ENCODE data around the gene MDFIC2.

Gene MDFIC2

GRCh38 chr3:70256566-70256965 lies 55.9 kb downstream of the MDFIC2 start:
- H3K4me1 ChIP-seq (ENCODE audit: insufficient read depth, insufficient read length): no peaks in the 10 kb centered on the region
- TF ChIP-seq ZNF274 (IDR thresholded peaks at IDR 0.05; ENCODE audit: low read depth, low read length) (no peak), SUZ12 (IDR thresholded peaks at IDR 0.05; ENCODE audit: extremely low read depth, insufficient read depth, insufficient read length) (no peak), YY1 (IDR thresholded peaks at IDR 0.05; ENCODE audit: insufficient read depth, insufficient read length) (no peak)
- no peak for DNase-seq (ENCODE audit: low read depth, low spot score)

GRCh38 chr3:70250492-70250891 lies 61.9 kb downstream of the MDFIC2 start:
- no peak overlapping the region for H3K4me3 ChIP-seq (ENCODE audit: insufficient read length, low read depth)
- no peaks in the 10 kb centered on the region for H3K9me3 ChIP-seq (ENCODE audit: insufficient read depth, low read length)
- H3K36me3 ChIP-seq (ENCODE audit: insufficient read depth, insufficient read length, low read length): no peaks in the 10 kb centered on the region
- no peaks in the 10 kb centered on the region for H3K4me1 ChIP-seq (ENCODE audit: insufficient read depth, insufficient read length)
- no peaks in the 10 kb centered on the region for H3K27me3 ChIP-seq (ENCODE audit: insufficient read depth, insufficient read length)
- TF ChIP-seq SUZ12 (IDR thresholded peaks at IDR 0.05; ENCODE audit: extremely low read depth, insufficient read depth, insufficient read length) (no peak), YY1 (IDR thresholded peaks at IDR 0.05; ENCODE audit: insufficient read depth, insufficient read length) (no peak), ZNF274 (IDR thresholded peaks at IDR 0.05; ENCODE audit: low read depth, low read length) (no peak)
- no peak for DNase-seq (ENCODE audit: low read depth, low spot score)
- H3K9ac ChIP-seq (ENCODE audit: insufficient read length, low read depth): no peak overlapping the region

More at GRCh38 chr3:70256566-70256965, 55.9 kb downstream of the MDFIC2 start:
- Histone ChIP-seq H3K36me3 (ENCODE audit: insufficient read depth, insufficient read length, low read length) (no peaks in the 10 kb centered on the region), H3K9ac (ENCODE audit: insufficient read length, low read depth) (no peak overlapping the region), H3K9me3 (ENCODE audit: insufficient read depth, low read length) (no peaks in the 10 kb centered on the region), H3K27me3 (ENCODE audit: insufficient read depth, insufficient read length) (no peaks in the 10 kb centered on the region), H3K4me3 (ENCODE audit: insufficient read length, low read depth) (no peak overlapping the region)

- H3K4me1 ChIP-seq (ENCODE audit: insufficient read depth, insufficient read length): no peaks in the 10 kb centered on the region
- H3K4me3 ChIP-seq (ENCODE audit: insufficient read length, low read depth): no peak overlapping the region
- TF ChIP-seq ZNF274 (IDR thresholded peaks at IDR 0.05; ENCODE audit: low read depth, low read length) (no peak), SUZ12 (IDR thresholded peaks at IDR 0.05; ENCODE audit: extremely low read depth, insufficient read depth, insufficient read length) (no peak), YY1 (IDR thresholded peaks at IDR 0.05; ENCODE audit: insufficient read depth, insufficient read length) (no peak)
- no peaks in the 10 kb centered on the region for H3K9me3 ChIP-seq (ENCODE audit: insufficient read depth, low read length)
- no peaks in the 10 kb centered on the region for H3K36me3 ChIP-seq (ENCODE audit: insufficient read depth, insufficient read length, low read length)
- H3K27me3 ChIP-seq (ENCODE audit: insufficient read depth, insufficient read length): no peaks in the 10 kb centered on the region
- H3K9ac ChIP-seq (ENCODE audit: insufficient read length, low read depth): no peak overlapping the region
- DNase-seq (ENCODE audit: low read depth, low spot score): no peak
Measured at GRCh38 chr3:70249509-70250160, 62.8 kb downstream of the MDFIC2 start.

GRCh38 chr3:70248856-70249255 lies 63.6 kb downstream of the MDFIC2 start:
- no peak for TF ChIP-seq YY1 (IDR thresholded peaks at IDR 0.05; ENCODE audit: insufficient read depth, insufficient read length)
- TF ChIP-seq ZNF274 (IDR thresholded peaks at IDR 0.05; ENCODE audit: low read depth, low read length): no peak
- no peak for TF ChIP-seq SUZ12 (IDR thresholded peaks at IDR 0.05; ENCODE audit: extremely low read depth, insufficient read depth, insufficient read length)
- Histone ChIP-seq H3K4me1 (ENCODE audit: insufficient read depth, insufficient read length) (no peaks in the 10 kb centered on the region), H3K9me3 (ENCODE audit: insufficient read depth, low read length) (no peaks in the 10 kb centered on the region), H3K36me3 (ENCODE audit: insufficient read depth, insufficient read length, low read length) (no peaks in the 10 kb centered on the region), H3K9ac (ENCODE audit: insufficient read length, low read depth) (no peak overlapping the region), H3K4me3 (ENCODE audit: insufficient read length, low read depth) (no peak overlapping the region), H3K27me3 (ENCODE audit: insufficient read depth, insufficient read length) (no peaks in the 10 kb centered on the region)
- DNase-seq (ENCODE audit: low read depth, low spot score): no peak

- TF ChIP-seq ZNF274 (IDR thresholded peaks at IDR 0.05; ENCODE audit: low read depth, low read length): no peak
- TF ChIP-seq SUZ12 (IDR thresholded peaks at IDR 0.05; ENCODE audit: extremely low read depth, insufficient read depth, insufficient read length): no peak
- TF ChIP-seq YY1 (IDR thresholded peaks at IDR 0.05; ENCODE audit: insufficient read depth, insufficient read length): no peak
Measured at GRCh38 chr3:70247955-70248354, 64.5 kb downstream of the MDFIC2 start.

DNA sequence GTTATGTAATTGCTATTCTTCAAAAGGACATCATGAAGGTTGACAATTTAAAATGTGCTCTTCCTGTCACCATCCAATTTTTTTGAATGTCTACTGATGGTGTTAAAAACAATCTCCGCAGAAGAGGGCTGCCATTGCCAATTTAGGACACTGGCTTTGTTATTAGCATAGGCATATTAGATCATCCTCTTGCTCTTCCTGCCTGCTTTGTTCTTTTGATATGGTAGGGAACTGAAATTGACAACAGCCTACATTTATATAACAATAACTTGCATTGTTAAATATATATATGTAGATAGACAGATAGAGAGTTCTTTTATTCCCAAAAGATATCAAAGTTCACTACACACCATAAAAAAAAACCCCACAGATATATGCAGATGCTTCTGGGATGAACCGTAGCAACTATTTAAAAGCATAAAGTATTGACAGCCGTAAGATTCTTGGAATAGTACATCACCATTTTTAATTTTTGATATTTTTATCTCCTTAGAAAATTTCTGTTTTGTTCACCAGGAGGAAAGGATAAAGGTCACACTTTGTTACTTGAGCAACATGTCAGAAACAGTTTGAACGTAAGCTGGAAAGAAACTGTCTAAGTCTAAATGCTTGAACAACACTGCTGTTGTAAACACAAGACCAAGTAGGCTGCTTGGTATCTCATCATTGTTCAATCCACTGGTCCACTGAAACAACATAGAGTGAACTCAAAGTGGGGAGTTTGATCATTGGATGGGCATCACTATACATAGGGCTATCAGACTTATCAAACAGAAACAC lies 66.5 kb downstream of the MDFIC2 start:
- no peaks in the 10 kb centered on the region for H3K27me3 ChIP-seq (ENCODE audit: insufficient read depth, insufficient read length)
- no peak overlapping the region for H3K4me3 ChIP-seq (ENCODE audit: insufficient read length, low read depth)
- H3K9me3 ChIP-seq (ENCODE audit: insufficient read depth, low read length): no peaks in the 10 kb centered on the region
- DNase-seq (ENCODE audit: low read depth, low spot score): no peak
- no peaks in the 10 kb centered on the region for H3K36me3 ChIP-seq (ENCODE audit: insufficient read depth, insufficient read length, low read length)
- no peak overlapping the region for H3K9ac ChIP-seq (ENCODE audit: insufficient read length, low read depth)
- TF ChIP-seq ZNF274 (IDR thresholded peaks at IDR 0.05; ENCODE audit: low read depth, low read length) (no peak), YY1 (IDR thresholded peaks at IDR 0.05; ENCODE audit: insufficient read depth, insufficient read length) (no peak), SUZ12 (IDR thresholded peaks at IDR 0.05; ENCODE audit: extremely low read depth, insufficient read depth, insufficient read length) (no peak)
- H3K4me1 ChIP-seq (ENCODE audit: insufficient read depth, insufficient read length): no peaks in the 10 kb centered on the region

More at GRCh38 chr3:70247955-70248354, 64.5 kb downstream of the MDFIC2 start:
- no peak for DNase-seq (ENCODE audit: low read depth, low spot score)
- Histone ChIP-seq H3K36me3 (ENCODE audit: insufficient read depth, insufficient read length, low read length) (no peaks in the 10 kb centered on the region), H3K4me3 (ENCODE audit: insufficient read length, low read depth) (no peak overlapping the region), H3K9me3 (ENCODE audit: insufficient read depth, low read length) (no peaks in the 10 kb centered on the region), H3K9ac (ENCODE audit: insufficient read length, low read depth) (no peak overlapping the region), H3K4me1 (ENCODE audit: insufficient read depth, insufficient read length) (no peaks in the 10 kb centered on the region), H3K27me3 (ENCODE audit: insufficient read depth, insufficient read length) (no peaks in the 10 kb centered on the region)

- H3K4me1 ChIP-seq (ENCODE audit: insufficient read depth, insufficient read length): no peaks in the 10 kb centered on the region
- H3K4me3 ChIP-seq (ENCODE audit: insufficient read length, low read depth): no peak overlapping the region
- H3K9me3 ChIP-seq (ENCODE audit: insufficient read depth, low read length): no peaks in the 10 kb centered on the region
- no peak overlapping the region for H3K9ac ChIP-seq (ENCODE audit: insufficient read length, low read depth)
- no peak for DNase-seq (ENCODE audit: low read depth, low spot score)
- TF ChIP-seq YY1 (IDR thresholded peaks at IDR 0.05; ENCODE audit: insufficient read depth, insufficient read length) (no peak), ZNF274 (IDR thresholded peaks at IDR 0.05; ENCODE audit: low read depth, low read length) (no peak), SUZ12 (IDR thresholded peaks at IDR 0.05; ENCODE audit: extremely low read depth, insufficient read depth, insufficient read length) (no peak)
- H3K27me3 ChIP-seq (ENCODE audit: insufficient read depth, insufficient read length): no peaks in the 10 kb centered on the region
- no peaks in the 10 kb centered on the region for H3K36me3 ChIP-seq (ENCODE audit: insufficient read depth, insufficient read length, low read length)
Measured at GRCh38 chr3:70244422-70244821, 68.0 kb downstream of the MDFIC2 start.
